ENCODE measurements around the gene NDUFB11. TPM values are rescaled to one million over a fixed set of nuclear protein-coding genes. Genes with fewer than 3 reads are reported as not detected.
A peak's percentile ranks its signal among the peaks of the same experiment; 100 is the strongest.

NDUFB11 gene
- total and polyA plus RNA-seq, 2 donors (not counting 1 experiment from before 2014, with no cell fraction given): 56.8 to 59.7 TPM

GRCh38 chrX:47146936-47147859, 2.7 kb upstream of the NDUFB11 start:
- H3K27ac Mint-ChIP-seq: no peak overlapping the region
- peak overlapping the region in 1 of 2 donors; percentile 25 for H3K27ac ChIP-seq (ENCODE audit: low read length in 2 of 2)
- 83% methylated on average over 10 of the region's 12 CpGs for WGBS (ENCODE audit: insufficient coverage)
- peak overlapping the region; percentile 34 for H3K4me3 Mint-ChIP-seq
- intact Hi-C loops (cut with micrococcal nuclease): loop anchor here (5.0 kb wide), 1 partner anchor 85 kb away; the partner anchor contains the start of gene USP11
- H3K9me3 Mint-ChIP-seq (ENCODE audit: insufficient read depth): no peaks in the 10 kb centered on the region
- H3K9me3 ChIP-seq (ENCODE audit: control extremely low read depth in 1 of 3, control insufficient read depth in 2 of 3, insufficient read depth in 1 of 3, low read length in 2 of 3): no peaks in the 10 kb centered on the region
- ChIA-PET POLR2A (no interaction called here), CTCF (no interaction called here)
- peaks cover 0 to 5% of the 10 kb centered on the region in 2 experiments for H3K36me3 ChIP-seq (replicated peaks in 1 of 2; ENCODE audit: control extremely low read depth in 1 of 2, control insufficient read depth in 1 of 2, extremely low read depth in 1 of 2, insufficient read depth in 2 of 2, low read length in 1 of 2)
- H3K4me3 ChIP-seq (ENCODE audit: control extremely low read depth in 1 of 5, extremely low read depth in 1 of 5, insufficient read depth in 1 of 5, low read depth in 2 of 5, low read length in 4 of 5): no peak overlapping the region
- no peaks in the 10 kb centered on the region for H3K27me3 ChIP-seq (replicated peaks in 1 of 4; ENCODE audit: control extremely low read depth in 1 of 4, control insufficient read depth in 3 of 4, insufficient read depth in 4 of 4, low read length in 3 of 4)
- H3K4me1 Mint-ChIP-seq: peaks cover 35% of the 10 kb centered on the region
- ATAC-seq (ENCODE audit: low read depth): no peak
- no peak overlapping the region for H3K9ac ChIP-seq (ENCODE audit: low read length)
- no peak overlapping the region for H2AFZ ChIP-seq (ENCODE audit: insufficient read depth, low read depth, low read length, poor library complexity, severe bottlenecking)
- peaks cover 20 to 32% of the 10 kb centered on the region in 2 donors for H3K4me1 ChIP-seq (ENCODE audit: control insufficient read depth in 2 of 2, insufficient read depth in 2 of 2, low read length in 2 of 2)
- H4K20me1 ChIP-seq (ENCODE audit: control insufficient read depth, insufficient read depth, low read length, poor library complexity, severe bottlenecking): peaks cover 12% of the 10 kb centered on the region
- TF ChIP-seq CTCF (IDR thresholded peaks at IDR 0.05): no peak
- TF ChIP-seq EZH2 (IDR thresholded peaks at IDR 0.05; ENCODE audit: borderline replicate concordance, insufficient read depth, low read depth, low read length, poor library complexity, severe bottlenecking): no peak
- peak overlapping the region; percentile 77 for H3K4me2 ChIP-seq (replicated peaks; ENCODE audit: low read depth, low read length, poor library complexity, severe bottlenecking)
- H3K27me3 Mint-ChIP-seq: no peaks in the 10 kb centered on the region
- H3K79me2 ChIP-seq (ENCODE audit: control insufficient read depth, insufficient read depth, low read length): peaks cover 62% of the 10 kb centered on the region
- no peak for DNase-seq

Measured in B cell (primary cell).